ENCODE data around the gene DMRTA2. TPM values are rescaled to one million over a fixed set of nuclear protein-coding genes. Genes with fewer than 3 reads are reported as not detected.

The DMRTA2 gene
- total and polyA plus RNA-seq, 2 donors (not counting 1 experiment from before 2014, with no cell fraction given): 0.05 TPM; not detected in 1

DNA sequence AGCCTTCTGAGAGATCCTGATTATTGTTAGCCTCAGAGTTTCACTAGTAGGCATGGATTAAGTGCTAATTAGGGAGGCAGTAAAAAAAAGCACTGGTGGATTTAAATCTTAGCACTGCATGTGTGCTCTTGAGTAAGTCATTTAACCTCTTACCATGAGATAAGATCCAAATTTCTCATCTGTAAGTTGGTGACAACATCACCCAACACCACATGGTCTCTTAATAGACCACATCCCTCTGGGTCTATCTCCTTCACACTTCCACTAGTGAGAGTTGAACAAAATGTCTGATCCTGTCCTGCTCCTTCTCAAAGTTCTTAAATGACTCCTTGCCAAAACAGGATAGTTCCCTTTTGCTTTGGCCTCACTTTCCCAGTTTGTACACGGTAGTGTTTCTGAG is 29.5 kb upstream of the DMRTA2 start:
- H3K27ac ChIP-seq (ENCODE audit: insufficient read depth, low read length): no peak overlapping the region
- DNase-seq (ENCODE audit: low read depth in 2 of 2): no peak
- no peak overlapping the region for H3K4me3 ChIP-seq (replicated peaks in 1 of 4; ENCODE audit: control extremely low read depth in 1 of 4, insufficient read depth in 1 of 4, low read depth in 3 of 4, low read length in 4 of 4)
- no peaks in the 10 kb centered on the region for H4K20me1 ChIP-seq (ENCODE audit: control insufficient read depth, extremely low read depth, insufficient read depth, low read length)
- H3K36me3 ChIP-seq (ENCODE audit: control insufficient read depth, insufficient read depth, low read length): no peaks in the 10 kb centered on the region
- no peaks in the 10 kb centered on the region for H3K4me1 ChIP-seq (ENCODE audit: control insufficient read depth, extremely low read depth, insufficient read depth, low read length)
- H3K9me3 ChIP-seq (ENCODE audit: control insufficient read depth, insufficient read depth, low read depth, low read length): no peaks in the 10 kb centered on the region
- H2AFZ ChIP-seq (ENCODE audit: low read length): no peak overlapping the region
- TF ChIP-seq, protein P1, sequence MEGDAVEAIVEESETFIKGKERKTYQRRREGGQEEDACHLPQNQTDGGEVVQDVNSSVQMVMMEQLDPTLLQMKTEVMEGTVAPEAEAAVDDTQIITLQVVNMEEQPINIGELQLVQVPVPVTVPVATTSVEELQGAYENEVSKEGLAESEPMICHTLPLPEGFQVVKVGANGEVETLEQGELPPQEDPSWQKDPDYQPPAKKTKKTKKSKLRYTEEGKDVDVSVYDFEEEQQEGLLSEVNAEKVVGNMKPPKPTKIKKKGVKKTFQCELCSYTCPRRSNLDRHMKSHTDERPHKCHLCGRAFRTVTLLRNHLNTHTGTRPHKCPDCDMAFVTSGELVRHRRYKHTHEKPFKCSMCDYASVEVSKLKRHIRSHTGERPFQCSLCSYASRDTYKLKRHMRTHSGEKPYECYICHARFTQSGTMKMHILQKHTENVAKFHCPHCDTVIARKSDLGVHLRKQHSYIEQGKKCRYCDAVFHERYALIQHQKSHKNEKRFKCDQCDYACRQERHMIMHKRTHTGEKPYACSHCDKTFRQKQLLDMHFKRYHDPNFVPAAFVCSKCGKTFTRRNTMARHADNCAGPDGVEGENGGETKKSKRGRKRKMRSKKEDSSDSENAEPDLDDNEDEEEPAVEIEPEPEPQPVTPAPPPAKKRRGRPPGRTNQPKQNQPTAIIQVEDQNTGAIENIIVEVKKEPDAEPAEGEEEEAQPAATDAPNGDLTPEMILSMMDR (conservative IDR thresholded peaks at IDR 0.05 in 1 of 2, IDR thresholded peaks at IDR 0.05 in 1 of 2; ENCODE audit: low read depth in 1 of 2, low read length in 2 of 2): no peak
- TF ChIP-seq EZH2 (IDR thresholded peaks at IDR 0.05; ENCODE audit: low read length, missing control alignments): no peak
- no peak overlapping the region for H3K4me2 ChIP-seq (ENCODE audit: extremely low read depth, insufficient read depth, low read length)
- no peak overlapping the region for H3K9ac ChIP-seq (ENCODE audit: insufficient read depth, low read length)
- H3K27me3 ChIP-seq (ENCODE audit: control insufficient read depth, insufficient read depth, low read length): no peaks in the 10 kb centered on the region
- no peaks in the 10 kb centered on the region for H3K79me2 ChIP-seq (ENCODE audit: control insufficient read depth, insufficient read depth, low read length)

DNA sequence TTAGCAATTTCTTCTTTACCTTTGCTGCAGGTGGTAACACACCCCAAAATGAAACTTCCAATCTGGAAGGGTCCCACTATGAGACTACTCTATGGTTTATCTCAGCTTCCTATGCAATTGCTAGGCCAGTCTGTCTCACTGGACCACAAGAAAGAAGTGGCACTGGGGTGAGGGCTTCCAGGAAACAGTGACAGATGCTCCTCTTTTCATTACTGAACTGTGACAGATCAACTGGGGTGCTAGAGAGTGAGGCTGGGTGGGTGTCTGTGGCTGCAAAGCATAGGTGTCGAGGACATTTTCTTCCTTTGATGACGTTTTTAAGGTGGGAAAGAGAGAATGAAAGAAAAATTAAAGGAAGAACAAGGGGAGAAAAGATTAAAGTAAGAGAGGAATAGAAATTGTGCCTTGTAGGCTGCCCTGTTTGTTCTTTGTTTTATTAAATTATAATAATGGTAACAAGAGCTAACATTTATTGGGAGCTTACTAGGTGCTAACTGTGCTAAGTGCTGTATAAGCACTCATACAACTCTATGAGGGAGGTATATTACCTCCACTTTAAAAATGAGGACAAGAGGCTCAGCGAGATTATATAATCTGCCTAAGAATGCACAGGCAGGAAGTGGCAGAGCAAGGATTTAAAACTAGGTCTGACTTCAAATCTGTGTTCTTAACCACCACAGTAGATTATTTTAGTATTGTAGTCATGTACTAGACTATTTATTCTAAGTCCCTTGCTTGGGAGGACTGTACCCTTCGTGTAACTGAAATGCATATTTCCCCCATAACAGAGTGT is 27.8 kb upstream of the DMRTA2 start:
- Histone ChIP-seq H3K4me2 (ENCODE audit: extremely low read depth, insufficient read depth, low read length) (no peak overlapping the region), H3K4me1 (ENCODE audit: control insufficient read depth, extremely low read depth, insufficient read depth, low read length) (no peaks in the 10 kb centered on the region), H3K4me3 (replicated peaks in 1 of 4; ENCODE audit: control extremely low read depth in 1 of 4, insufficient read depth in 1 of 4, low read depth in 3 of 4, low read length in 4 of 4) (no peak overlapping the region), H3K27ac (ENCODE audit: insufficient read depth, low read length) (no peak overlapping the region), H3K79me2 (ENCODE audit: control insufficient read depth, insufficient read depth, low read length) (no peaks in the 10 kb centered on the region), H4K20me1 (ENCODE audit: control insufficient read depth, extremely low read depth, insufficient read depth, low read length) (no peaks in the 10 kb centered on the region), H3K36me3 (ENCODE audit: control insufficient read depth, insufficient read depth, low read length) (no peaks in the 10 kb centered on the region), H3K9me3 (ENCODE audit: control insufficient read depth, insufficient read depth, low read depth, low read length) (no peaks in the 10 kb centered on the region), H2AFZ (ENCODE audit: low read length) (no peak overlapping the region), H3K27me3 (ENCODE audit: control insufficient read depth, insufficient read depth, low read length) (no peaks in the 10 kb centered on the region), H3K9ac (ENCODE audit: insufficient read depth, low read length) (no peak overlapping the region)
- no peak for DNase-seq (ENCODE audit: low read depth in 2 of 2)
- no peak for TF ChIP-seq EZH2 (IDR thresholded peaks at IDR 0.05; ENCODE audit: low read length, missing control alignments)
- TF ChIP-seq, protein P1 (conservative IDR thresholded peaks at IDR 0.05 in 1 of 2, IDR thresholded peaks at IDR 0.05 in 1 of 2; ENCODE audit: low read depth in 1 of 2, low read length in 2 of 2): no peak

DNA sequence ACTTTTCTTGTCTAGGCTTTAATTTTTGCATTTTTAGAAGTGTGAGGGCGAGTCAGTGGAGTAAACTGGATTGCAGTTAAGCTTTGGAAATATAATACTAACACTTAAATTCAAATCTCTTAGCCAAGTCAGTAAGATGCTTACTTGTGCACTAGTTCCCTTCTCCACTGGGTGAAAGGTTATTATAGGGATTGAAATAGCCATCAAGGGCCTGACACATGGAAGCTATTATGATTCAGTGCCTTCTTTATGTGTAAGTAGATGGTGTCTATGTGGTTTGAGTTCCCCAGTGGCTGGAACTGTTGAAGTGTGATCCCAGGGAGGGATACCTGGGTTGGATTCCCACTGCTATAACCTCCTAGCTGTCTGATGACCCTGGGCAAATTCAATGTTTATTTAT is 24.7 kb upstream of the DMRTA2 start:
- TF ChIP-seq, protein P1 (conservative IDR thresholded peaks at IDR 0.05 in 1 of 2, IDR thresholded peaks at IDR 0.05 in 1 of 2; ENCODE audit: low read depth in 1 of 2, low read length in 2 of 2): no peak
- TF ChIP-seq EZH2 (IDR thresholded peaks at IDR 0.05; ENCODE audit: low read length, missing control alignments): no peak
- Histone ChIP-seq H3K36me3 (ENCODE audit: control insufficient read depth, insufficient read depth, low read length) (no peaks in the 10 kb centered on the region), H3K27ac (ENCODE audit: insufficient read depth, low read length) (no peak overlapping the region), H3K79me2 (ENCODE audit: control insufficient read depth, insufficient read depth, low read length) (no peaks in the 10 kb centered on the region), H3K4me1 (ENCODE audit: control insufficient read depth, extremely low read depth, insufficient read depth, low read length) (no peaks in the 10 kb centered on the region), H3K9ac (ENCODE audit: insufficient read depth, low read length) (no peak overlapping the region), H3K9me3 (ENCODE audit: control insufficient read depth, insufficient read depth, low read depth, low read length) (no peaks in the 10 kb centered on the region), H3K4me2 (ENCODE audit: extremely low read depth, insufficient read depth, low read length) (no peak overlapping the region), H3K27me3 (ENCODE audit: control insufficient read depth, insufficient read depth, low read length) (no peaks in the 10 kb centered on the region), H4K20me1 (ENCODE audit: control insufficient read depth, extremely low read depth, insufficient read depth, low read length) (no peaks in the 10 kb centered on the region), H2AFZ (ENCODE audit: low read length) (no peak overlapping the region), H3K4me3 (replicated peaks in 1 of 4; ENCODE audit: control extremely low read depth in 1 of 4, insufficient read depth in 1 of 4, low read depth in 3 of 4, low read length in 4 of 4) (no peak overlapping the region)
- DNase-seq (ENCODE audit: low read depth in 2 of 2): no peak

Data from fibroblast of lung (primary cell).